Measurements from ENCODE around the gene UXS1. TPM values are rescaled to one million over a fixed set of nuclear protein-coding genes. Genes with fewer than 3 reads are reported as not detected.

The UXS1 gene
- total and polyA plus RNA-seq, 2 donors (not counting 3 experiments of a cell fraction or from before 2014, with no cell fraction given) = 34.2 to 43.2 TPM

DNA sequence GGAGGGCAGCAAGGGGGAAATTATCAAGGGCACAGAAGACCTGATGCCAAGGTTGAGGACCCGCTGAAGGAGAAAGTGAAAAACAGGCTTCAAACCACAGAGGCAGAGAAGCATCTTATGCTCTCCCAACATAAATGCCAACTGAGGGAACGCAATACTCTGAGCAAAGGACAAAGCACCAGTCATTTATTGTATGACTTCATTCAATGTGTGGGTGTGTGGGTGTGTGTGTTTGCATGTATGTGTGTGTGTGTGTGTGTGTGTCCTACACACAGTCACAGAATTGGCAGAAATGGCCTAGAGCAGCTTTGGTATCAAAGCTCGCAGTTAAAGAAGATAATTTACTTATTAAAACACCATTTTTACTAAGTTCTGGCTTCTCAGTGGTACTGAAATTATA lies 51.4 kb downstream of the UXS1 start:
- dilution Hi-C loops (cut with MboI; ENCODE audit: extremely low pct_ligation_motif_present, low sequenced_read_pairs) (no loop called here), intact Hi-C loops (cut with micrococcal nuclease) (no loop called here)
- Histone ChIP-seq H3K79me2 (ENCODE audit: control insufficient read depth, insufficient read depth, low read length) (no peaks in the 10 kb centered on the region), H3K4me2 (ENCODE audit: insufficient read depth, low read length) (no peak overlapping the region), H3K9me3 (replicated peaks; ENCODE audit: control insufficient read depth, insufficient read depth, low read length) (no peaks in the 10 kb centered on the region), H4K20me1 (replicated peaks; ENCODE audit: control insufficient read depth, extremely low read depth, insufficient read depth, low read length) (no peaks in the 10 kb centered on the region), H3K4me3 (replicated peaks in 1 of 3; ENCODE audit: insufficient read depth in 1 of 3, low read depth in 1 of 3, low read length in 3 of 3) (no peak overlapping the region), H3K4me1 (ENCODE audit: control insufficient read depth, extremely low read depth, insufficient read depth, low read length) (peaks cover 12% of the 10 kb centered on the region), H3K9me1 (replicated peaks; ENCODE audit: control insufficient read depth, extremely low read depth, insufficient read depth, low read length) (no peaks in the 10 kb centered on the region), H3K36me3 (ENCODE audit: control insufficient read depth in 2 of 2, extremely low read depth in 1 of 2, insufficient read depth in 2 of 2, low read length in 2 of 2) (peaks cover 0 to 6% of the 10 kb centered on the region in 2 experiments), H3K27ac (ENCODE audit: insufficient read depth, low read depth, low read length) (no peak overlapping the region), H3K27me3 (ENCODE audit: control insufficient read depth in 2 of 2, insufficient read depth in 2 of 2, low read length in 2 of 2) (no peaks in the 10 kb centered on the region), H2AFZ (ENCODE audit: low read depth, low read length) (no peak overlapping the region), H3K9ac (replicated peaks; ENCODE audit: extremely low read depth, insufficient read depth, low read length) (no peak overlapping the region)
- CTCF ChIA-PET = no interaction called here
- POLR2A ChIA-PET = no interaction called here
- TF ChIP-seq JUN (IDR thresholded peaks at IDR 0.05; ENCODE audit: borderline replicate concordance, insufficient read depth, insufficient read length, low read depth) = no peak
- TF ChIP-seq MAX (IDR thresholded peaks at IDR 0.05; ENCODE audit: insufficient read depth, insufficient read length) = no peak
- no peak for TF ChIP-seq POLR2A (IDR thresholded peaks at IDR 0.05; ENCODE audit: low read depth, low read length)
- TF ChIP-seq MYC (IDR thresholded peaks at IDR 0.05; ENCODE audit: low read depth, low read length) = no peak
- no peak for TF ChIP-seq GATA2 (IDR thresholded peaks at IDR 0.05; ENCODE audit: insufficient read depth, insufficient read length, low read depth, low read length)
- no peak for TF ChIP-seq EZH2 (IDR thresholded peaks at IDR 0.05; ENCODE audit: borderline replicate concordance, low read depth, low read length, severe bottlenecking)
- TF ChIP-seq FOS (IDR thresholded peaks at IDR 0.05; ENCODE audit: borderline replicate concordance, insufficient read depth, low read length) = no peak
- TF ChIP-seq CTCF (IDR thresholded peaks at IDR 0.05; ENCODE audit: extremely low read depth in 1 of 2, insufficient read depth in 1 of 2, low read depth in 1 of 2, low read length in 2 of 2) = no peak
- no peak for TF ChIP-seq POLR2AphosphoS5 (IDR thresholded peaks at IDR 0.05; ENCODE audit: insufficient read depth, low read depth, low read length)
- FAIRE-seq = no peak
- no TSS peak for BruUV-seq (replicated peaks)
- DNase-seq (ENCODE audit: low read depth, low spot score) = no peak
